ENCODE measurements around the gene OR5M8.

Gene OR5M8

DNA sequence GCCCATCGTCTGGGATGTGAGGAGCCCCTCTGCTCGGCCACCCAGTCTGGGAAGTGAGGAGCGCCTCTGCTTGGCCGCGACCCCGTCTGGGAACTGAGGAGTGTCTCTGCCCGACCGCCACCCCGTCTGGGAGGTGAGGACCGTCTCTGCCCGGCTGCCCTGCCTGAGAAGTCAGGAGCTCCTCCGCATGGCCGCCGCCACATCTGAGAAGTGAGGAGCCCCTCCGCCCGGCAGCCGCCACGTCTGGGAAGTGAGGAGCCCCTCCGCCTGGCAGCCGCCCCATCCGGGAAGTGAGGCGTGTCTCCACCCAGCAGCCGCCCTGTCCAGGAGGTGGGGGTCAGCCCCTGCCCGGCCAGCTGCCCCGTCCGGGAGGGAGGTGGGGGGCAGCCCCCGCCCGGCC is 5.8 kb upstream of the OR5M8 start:
- no peak overlapping the region for H3K27ac ChIP-seq
- ChIA-PET POLR2A (ENCODE audit: low non-redundant PET) (no interaction called here), CTCF (no interaction called here)
- no peak for DNase-seq (ENCODE audit: low spot score)
- TF ChIP-seq CTCF (conservative IDR thresholded peaks at IDR 0.05; ENCODE audit: low read depth), result no peak

GRCh38 chr11:56495117-56495516 is 3.9 kb upstream of the OR5M8 start:
- H3K27ac ChIP-seq, result no peak overlapping the region
- ChIA-PET CTCF (no interaction called here), POLR2A (ENCODE audit: low non-redundant PET) (no interaction called here)
- no peak for DNase-seq (ENCODE audit: low spot score)
- TF ChIP-seq CTCF (conservative IDR thresholded peaks at IDR 0.05; ENCODE audit: low read depth), result no peak

GRCh38 chr11:56486801-56487200 is 4.4 kb downstream of the OR5M8 start:
- CTCF ChIA-PET, result no interaction called here
- POLR2A ChIA-PET (ENCODE audit: low non-redundant PET), result no interaction called here
- H3K27ac ChIP-seq, result no peak overlapping the region
- no peak for TF ChIP-seq CTCF (conservative IDR thresholded peaks at IDR 0.05; ENCODE audit: low read depth)
- DNase-seq (ENCODE audit: low spot score), result no peak

GRCh38 chr11:56474729-56475235 is 16.4 kb downstream of the OR5M8 start:
- TF ChIP-seq CTCF (conservative IDR thresholded peaks at IDR 0.05; ENCODE audit: low read depth), result no peak
- H3K27ac ChIP-seq, result no peak overlapping the region
- no peak for DNase-seq (ENCODE audit: low spot score)
- ChIA-PET CTCF (interaction anchor here (0.6 kb wide), 1 partner anchor 215 kb away, joined by 4 read pairs; no protein-coding TSS in a partner anchor), POLR2A (ENCODE audit: low non-redundant PET) (no interaction called here)

DNA sequence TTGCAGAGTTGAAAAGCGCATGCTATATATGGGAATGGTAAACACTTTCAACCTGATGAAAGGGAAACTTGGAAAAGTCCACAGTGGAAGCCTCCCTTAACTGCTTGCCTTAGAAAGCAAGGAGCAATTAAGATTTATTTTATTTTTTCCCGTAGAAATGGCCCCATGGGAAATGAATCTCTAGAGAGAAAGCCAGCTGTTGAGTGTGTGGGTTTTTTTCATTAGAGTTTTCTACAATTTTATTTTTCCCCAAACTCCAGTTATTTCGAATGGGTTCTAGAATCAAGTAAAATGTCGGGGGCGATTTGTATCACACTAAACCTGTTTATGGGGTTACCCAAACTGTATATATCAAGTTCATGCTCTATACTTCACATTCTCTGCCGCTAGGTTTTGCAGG is 17.9 kb downstream of the OR5M8 start, which contains the start of gene OR5M3:
OR5M3 (minus strand) TSS at position 101 of the 400 bp plus-strand sequence. CDS start 2,855 bp downstream, outside the sequence.
- CTCF ChIA-PET, result no interaction called here
- H3K27ac ChIP-seq, result no peak within 1 kb of the TSS
- no peak for DNase-seq (ENCODE audit: low spot score)
- TF ChIP-seq CTCF (conservative IDR thresholded peaks at IDR 0.05; ENCODE audit: low read depth), result no peak
- POLR2A ChIA-PET (ENCODE audit: low non-redundant PET), result no interaction called here

- ChIA-PET CTCF (no interaction called here), POLR2A (ENCODE audit: low non-redundant PET) (no interaction called here)
- no peak for DNase-seq (ENCODE audit: low spot score)
- H3K27ac ChIP-seq, result no peak overlapping the region
- TF ChIP-seq CTCF (conservative IDR thresholded peaks at IDR 0.05; ENCODE audit: low read depth), result no peak
Measured at GRCh38 chr11:56457076-56457475, 34.1 kb downstream of the OR5M8 start.

DNA sequence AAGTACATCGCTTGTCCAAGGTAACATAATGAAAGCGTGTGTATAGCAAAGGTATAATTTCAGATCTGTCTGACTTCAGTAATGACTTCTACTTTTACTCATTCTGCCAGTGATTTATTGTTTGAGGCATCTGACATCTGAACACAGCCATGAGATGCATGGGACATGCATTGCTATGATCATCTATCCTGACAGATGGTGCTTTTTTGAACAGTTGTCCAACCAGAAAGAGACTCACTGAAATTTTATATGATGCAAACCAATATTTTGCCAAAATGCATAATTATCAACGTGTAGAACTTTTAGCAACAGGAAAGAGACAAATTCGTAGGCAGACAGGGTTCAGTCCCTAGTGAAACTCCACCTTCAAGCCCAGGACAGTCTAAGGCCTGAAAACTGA is 37.6 kb downstream of the OR5M8 start:
- no peak for DNase-seq (ENCODE audit: low spot score)
- H3K27ac ChIP-seq, result no peak overlapping the region
- ChIA-PET CTCF (no interaction called here), POLR2A (ENCODE audit: low non-redundant PET) (no interaction called here)
- TF ChIP-seq CTCF (conservative IDR thresholded peaks at IDR 0.05; ENCODE audit: low read depth), result no peak

Data from RWPE1 (cell line).